ENCODE measurements around the gene CACNA1I. TPM values are rescaled to one million over a fixed set of nuclear protein-coding genes. Genes with fewer than 3 reads are reported as not detected.
A peak's percentile ranks its signal among the peaks of the same experiment; 100 is the strongest.

The CACNA1I gene
- total RNA-seq, 2 donors from 2014 or later: 0.08 TPM; not detected in 1

DNA sequence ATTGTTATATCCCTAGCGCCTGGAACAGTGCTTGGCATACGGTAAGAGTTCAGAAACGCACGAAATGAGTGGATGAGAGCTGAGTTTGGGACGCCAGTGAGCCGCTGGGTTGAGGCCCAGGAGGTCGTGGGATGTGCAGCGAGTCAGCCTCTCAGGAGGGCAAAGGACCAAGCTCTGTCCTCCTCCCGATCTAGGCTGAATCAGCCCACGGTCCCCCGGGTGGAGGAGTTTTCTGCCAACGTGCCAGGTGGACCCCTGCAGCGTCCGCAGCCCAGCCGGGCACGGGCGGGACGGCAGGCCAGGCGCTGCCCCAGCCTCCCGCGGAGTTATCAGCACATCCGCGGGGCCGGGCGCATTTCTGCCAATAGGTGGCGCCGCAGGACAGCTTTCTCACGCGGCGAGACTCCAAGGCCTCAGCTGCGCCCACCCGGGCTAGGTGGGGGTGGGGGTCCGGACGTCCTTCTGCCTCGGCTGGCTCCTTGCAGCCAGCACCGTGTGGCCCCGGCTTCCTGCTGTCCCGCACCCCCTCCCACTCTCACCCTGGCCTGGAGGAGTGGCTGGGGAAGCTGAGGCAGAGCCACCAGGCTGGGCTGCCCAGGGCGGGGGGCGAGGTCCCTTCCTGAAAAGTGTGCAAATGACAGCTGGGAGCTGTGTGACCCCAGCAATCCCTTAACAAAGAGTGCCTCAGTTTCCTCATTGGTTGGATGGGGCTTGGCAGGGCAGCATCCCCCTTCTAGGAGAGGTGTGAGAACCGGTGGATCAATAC, 35.8 kb upstream of the CACNA1I start:
- Histone ChIP-seq H3K27me3 (no peaks in the 10 kb centered on the region), H3K4me1 (peaks cover 0 to 32% of the 10 kb centered on the region in 2 donors), H3K9me3 (no peaks in the 10 kb centered on the region), H3K27ac (no peak overlapping the region), H3K36me3 (peaks cover 7% of the 10 kb centered on the region), H3K4me3 (no peak overlapping the region)
- TF ChIP-seq, protein P1, sequence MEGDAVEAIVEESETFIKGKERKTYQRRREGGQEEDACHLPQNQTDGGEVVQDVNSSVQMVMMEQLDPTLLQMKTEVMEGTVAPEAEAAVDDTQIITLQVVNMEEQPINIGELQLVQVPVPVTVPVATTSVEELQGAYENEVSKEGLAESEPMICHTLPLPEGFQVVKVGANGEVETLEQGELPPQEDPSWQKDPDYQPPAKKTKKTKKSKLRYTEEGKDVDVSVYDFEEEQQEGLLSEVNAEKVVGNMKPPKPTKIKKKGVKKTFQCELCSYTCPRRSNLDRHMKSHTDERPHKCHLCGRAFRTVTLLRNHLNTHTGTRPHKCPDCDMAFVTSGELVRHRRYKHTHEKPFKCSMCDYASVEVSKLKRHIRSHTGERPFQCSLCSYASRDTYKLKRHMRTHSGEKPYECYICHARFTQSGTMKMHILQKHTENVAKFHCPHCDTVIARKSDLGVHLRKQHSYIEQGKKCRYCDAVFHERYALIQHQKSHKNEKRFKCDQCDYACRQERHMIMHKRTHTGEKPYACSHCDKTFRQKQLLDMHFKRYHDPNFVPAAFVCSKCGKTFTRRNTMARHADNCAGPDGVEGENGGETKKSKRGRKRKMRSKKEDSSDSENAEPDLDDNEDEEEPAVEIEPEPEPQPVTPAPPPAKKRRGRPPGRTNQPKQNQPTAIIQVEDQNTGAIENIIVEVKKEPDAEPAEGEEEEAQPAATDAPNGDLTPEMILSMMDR (IDR thresholded peaks at IDR 0.05): peak; percentile 94 to 96
- peak; percentile 84 for DNase-seq (ENCODE audit: low spot score)

DNA sequence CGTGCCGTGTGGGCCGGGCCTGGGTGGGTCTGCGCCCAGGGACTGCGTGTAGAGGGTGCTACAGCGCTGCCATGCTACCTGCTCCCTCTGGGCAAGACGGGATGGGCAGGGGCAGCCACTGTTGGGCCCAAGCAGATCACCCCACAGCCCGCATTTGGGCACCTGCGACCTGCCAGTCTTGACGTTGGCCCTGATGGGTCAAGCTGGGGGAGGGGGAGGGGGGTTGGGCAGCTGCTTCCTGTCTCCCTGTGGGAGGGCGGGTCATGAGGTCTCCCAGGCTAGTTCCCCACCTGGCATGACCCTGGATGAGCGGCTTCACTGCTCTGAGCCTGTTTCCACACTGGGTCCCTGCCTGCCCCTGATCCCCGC, 35.2 kb upstream of the CACNA1I start:
- TF ChIP-seq, protein P1 (IDR thresholded peaks at IDR 0.05): no peak
- no peak for DNase-seq (ENCODE audit: low spot score)

DNA sequence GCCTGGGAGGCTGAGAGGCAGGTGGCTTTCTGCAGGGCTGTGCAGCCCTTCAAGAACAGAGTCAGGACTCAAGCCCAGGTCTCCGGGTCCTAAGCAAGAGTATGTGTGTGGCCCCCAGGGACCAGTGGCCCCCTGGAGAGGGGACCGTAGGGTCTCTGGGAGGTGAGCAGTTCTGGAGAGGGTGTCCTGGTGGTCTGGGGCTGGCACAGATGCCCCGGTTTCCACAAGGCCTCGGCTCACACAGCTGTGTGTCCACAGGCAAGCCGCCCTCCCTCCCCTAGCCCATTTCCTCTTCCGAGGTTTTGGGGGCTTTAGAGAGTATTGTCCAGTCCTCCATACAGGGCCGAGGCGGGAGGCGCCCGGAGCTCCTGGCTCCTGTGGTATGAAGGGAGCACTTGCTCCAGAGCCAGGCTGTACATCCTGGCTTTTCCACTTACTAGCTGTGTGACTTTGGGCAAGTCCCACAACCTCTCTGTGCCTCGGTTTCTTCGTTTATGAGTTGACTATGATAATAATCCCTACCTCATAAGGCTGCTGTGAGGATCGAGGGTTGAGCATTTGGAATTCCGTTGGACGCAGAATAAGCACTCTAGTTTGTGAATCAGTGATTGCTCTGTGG, 34.6 kb upstream of the CACNA1I start:
- Histone ChIP-seq H3K4me1 (peaks cover 0 to 22% of the 10 kb centered on the region in 2 donors), H3K27me3 (no peaks in the 10 kb centered on the region), H3K36me3 (no peaks in the 10 kb centered on the region), H3K4me3 (no peak overlapping the region), H3K27ac (no peak overlapping the region), H3K9me3 (no peaks in the 10 kb centered on the region)
- DNase-seq (ENCODE audit: low spot score): no peak
- TF ChIP-seq, protein P1 (IDR thresholded peaks at IDR 0.05): no peak

More for the DNA sequence above, 35.2 kb upstream of the CACNA1I start:
- no peak overlapping the region for H3K4me3 ChIP-seq
- H3K27ac ChIP-seq: no peak overlapping the region
- H3K9me3 ChIP-seq: no peaks in the 10 kb centered on the region
- H3K27me3 ChIP-seq: no peaks in the 10 kb centered on the region
- peaks cover 0 to 27% of the 10 kb centered on the region in 2 donors for H3K4me1 ChIP-seq
- H3K36me3 ChIP-seq: peaks cover 1% of the 10 kb centered on the region

DNA sequence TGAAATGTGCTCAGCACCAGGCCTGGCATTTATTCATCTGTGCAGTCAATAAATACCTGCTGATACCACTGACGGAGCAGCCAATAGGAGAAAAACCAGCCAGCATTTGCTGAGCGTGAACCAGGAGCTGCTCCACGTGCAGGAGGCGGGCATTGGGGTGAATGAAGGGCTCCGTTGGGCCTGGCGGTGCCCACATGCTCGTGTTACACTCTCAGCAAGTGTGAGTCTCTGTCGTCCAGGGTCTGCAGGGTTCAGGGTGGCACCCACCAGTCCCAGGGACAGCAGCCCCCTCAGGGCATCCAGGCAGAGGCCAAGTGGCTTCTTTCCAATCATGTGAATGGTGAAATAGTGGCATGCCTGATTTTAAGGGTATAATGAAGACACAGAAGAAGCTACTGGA, 33.8 kb upstream of the CACNA1I start:
- TF ChIP-seq, protein P1 (IDR thresholded peaks at IDR 0.05): no peak
- Histone ChIP-seq H3K27me3 (no peaks in the 10 kb centered on the region), H3K36me3 (no peaks in the 10 kb centered on the region), H3K9me3 (no peaks in the 10 kb centered on the region), H3K4me3 (no peak overlapping the region), H3K27ac (no peak overlapping the region), H3K4me1 (peaks cover 0 to 14% of the 10 kb centered on the region in 2 donors)
- no peak for DNase-seq (ENCODE audit: low spot score)

DNA sequence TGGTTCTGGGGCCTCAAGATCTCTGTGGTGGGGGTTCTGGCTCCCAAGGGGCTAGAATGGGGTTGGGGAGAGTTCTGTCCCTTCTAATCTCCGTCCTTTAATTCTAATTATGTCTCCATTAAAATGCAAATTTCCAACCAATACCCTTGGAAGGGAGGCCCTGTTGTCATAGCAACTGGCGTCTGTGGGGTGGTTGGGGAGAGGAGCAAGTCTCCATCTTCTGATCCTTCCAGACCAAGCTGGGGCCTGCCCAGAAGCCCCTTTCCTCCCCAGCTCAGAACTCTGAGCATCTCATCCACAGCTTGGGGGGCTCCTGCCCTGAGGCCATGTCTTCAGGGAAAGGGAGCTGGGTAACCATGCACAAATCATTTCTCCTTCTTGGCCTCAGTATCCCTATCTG, 32.6 kb upstream of the CACNA1I start:
- H3K4me3 ChIP-seq: no peak overlapping the region
- no peak for DNase-seq (ENCODE audit: low spot score)
- TF ChIP-seq, protein P1 (IDR thresholded peaks at IDR 0.05): no peak
- H3K27me3 ChIP-seq: no peaks in the 10 kb centered on the region
- H3K4me1 ChIP-seq: peaks cover 0 to 10% of the 10 kb centered on the region in 2 donors
- no peak overlapping the region for H3K27ac ChIP-seq
- H3K36me3 ChIP-seq: no peaks in the 10 kb centered on the region
- H3K9me3 ChIP-seq: no peaks in the 10 kb centered on the region

Data from right atrium auricular region (tissue), 2 donors.